Measurements from ENCODE around the gene PRR15L.

- TF ChIP-seq POLR2AphosphoS5 (IDR thresholded peaks at IDR 0.05), result no peak
- TF ChIP-seq CTCF (IDR thresholded peaks at IDR 0.05), result no peak
- TF ChIP-seq POLR2A (IDR thresholded peaks at IDR 0.05), result no peak
Observed at GRCh38 chr17:47982091-47982617, 24.5 kb upstream of the PRR15L start.

Data from breast epithelium (tissue), 3 donors.